GM06990 (cell line): Measurements from ENCODE around the gene UVSSA.

Source experiments
- DNase-seq: peaks from one replicate; pipeline ENCODE4 v3.0.0-alpha.2; 2011; ENCODE audit not compliant: insufficient read length; ENCODE audit errors: extremely low read depth
- H3K27me3 ChIP-seq: replicated peaks from 2 replicates; pipeline ENCODE4 v1.6.0; 2011; ENCODE audit warnings: low read length; ENCODE audit not compliant: control insufficient read depth, insufficient read depth
- H3K36me3 ChIP-seq: 2 replicates; pipeline ENCODE4 v1.5.1; 2011; ENCODE audit warnings: low read length; ENCODE audit not compliant: control insufficient read depth, insufficient read depth
- H3K4me3 ChIP-seq: replicated peaks from 2 replicates; pipeline ENCODE4 v1.5.1; 2011; ENCODE audit warnings: low read depth, mild to moderate bottlenecking, control low read depth, low read length
- CTCF ChIP-seq: IDR thresholded peaks from 2 replicates; pipeline ENCODE4 v1.5.1; 2011; ENCODE audit warnings: low read length, control low read depth, mild to moderate bottlenecking, inconsistent platforms; ENCODE audit not compliant: insufficient read depth, poor library complexity, severe bottlenecking

Gene UVSSA

GRCh38 chr4:1412376-1413203 is 65.6 kb downstream of the UVSSA start:
- H3K4me3 ChIP-seq: no peak overlapping the region
- H3K36me3 ChIP-seq: no peaks in the 10 kb centered on the region
- no peaks in the 10 kb centered on the region for H3K27me3 ChIP-seq
- no peak for TF ChIP-seq CTCF
- DNase-seq: no peak

GRCh38 chr4:1413204-1413663 is 66.2 kb downstream of the UVSSA start:
- no peak for DNase-seq
- H3K4me3 ChIP-seq: no peak overlapping the region
- no peaks in the 10 kb centered on the region for H3K27me3 ChIP-seq
- no peak for TF ChIP-seq CTCF
- no peaks in the 10 kb centered on the region for H3K36me3 ChIP-seq

DNA sequence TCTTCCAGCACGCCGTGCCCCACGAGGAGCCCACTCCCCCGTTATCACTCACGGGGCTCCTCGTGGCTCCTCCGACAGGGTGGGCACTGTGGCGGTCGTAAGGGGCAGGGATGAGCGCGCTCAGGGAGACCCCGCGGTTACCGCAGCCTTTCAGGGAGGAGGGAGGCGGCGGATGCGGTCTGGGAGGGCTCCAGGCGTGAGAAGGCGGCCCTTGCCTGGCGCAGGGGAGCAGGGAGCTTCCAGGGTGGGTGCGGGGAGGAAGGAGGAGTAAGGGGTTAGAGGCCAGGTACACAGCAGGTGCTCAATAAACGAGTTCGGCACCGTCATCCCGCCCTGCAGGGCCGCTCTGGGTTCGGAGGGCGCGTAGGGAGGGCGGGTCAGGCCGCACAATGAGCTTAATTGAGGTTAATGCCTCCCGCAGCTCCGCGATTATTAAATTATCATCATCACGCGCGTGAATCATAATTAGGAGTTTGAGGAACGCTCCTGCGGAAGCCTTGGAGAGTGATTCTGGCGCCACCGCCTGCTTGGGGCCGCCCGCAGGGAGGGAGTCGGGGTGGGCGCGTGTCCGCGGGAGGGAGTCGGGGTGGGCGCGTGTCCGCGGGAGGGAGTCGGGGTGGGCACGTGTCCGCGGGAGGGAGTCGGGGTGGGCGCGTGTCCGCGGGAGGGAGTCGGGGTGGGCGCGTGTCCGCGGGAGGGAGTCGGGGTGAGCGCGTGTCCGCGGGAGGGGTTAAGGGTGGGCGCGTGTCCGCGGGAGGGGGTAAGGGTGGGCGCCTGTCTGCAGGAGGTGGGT is 66.9 kb downstream of the UVSSA start:
- H3K4me3 ChIP-seq: no peak overlapping the region
- no peaks in the 10 kb centered on the region for H3K27me3 ChIP-seq
- DNase-seq: no peak
- no peaks in the 10 kb centered on the region for H3K36me3 ChIP-seq
- TF ChIP-seq CTCF: no peak

- Histone ChIP-seq H3K4me3 (no peak overlapping the region), H3K27me3 (no peaks in the 10 kb centered on the region)
- DNase-seq: no peak
Measured at GRCh38 chr4:1414831-1415680, 68.0 kb downstream of the UVSSA start.

More at GRCh38 chr4:1414831-1415680, 68.0 kb downstream of the UVSSA start:
- no peaks in the 10 kb centered on the region for H3K36me3 ChIP-seq
- TF ChIP-seq CTCF: no peak
